ENCODE data around the gene KCNH1. TPM values are rescaled to one million over a fixed set of nuclear protein-coding genes. Genes with fewer than 3 reads are reported as not detected.

The KCNH1 gene
- total RNA-seq, 2 donors from 2014 or later: 0.68 to 1.2 TPM

- TF ChIP-seq POLR2AphosphoS5 (IDR thresholded peaks at IDR 0.05): no peak
- Histone ChIP-seq H3K9me3 (no peaks in the 10 kb centered on the region), H3K4me3 (no peak overlapping the region), H3K36me3 (no peaks in the 10 kb centered on the region), H3K27ac (no peak overlapping the region), H3K4me1 (replicated peaks) (no peaks in the 10 kb centered on the region), H3K27me3 (replicated peaks; ENCODE audit: insufficient read depth) (no peaks in the 10 kb centered on the region)
- no peak for DNase-seq (ENCODE audit: low spot score)
- WGBS: 91% methylated on average over 1 of the region's 1 CpG
- intact Hi-C loops (cut with DNase I): no loop called here
These were observed 445.3 kb downstream of the KCNH1 start for GRCh38 chr1:210688512-210689234.

- Histone ChIP-seq H3K36me3 (no peaks in the 10 kb centered on the region), H3K4me1 (replicated peaks) (no peaks in the 10 kb centered on the region), H3K27me3 (replicated peaks; ENCODE audit: insufficient read depth) (no peaks in the 10 kb centered on the region), H3K27ac (no peak overlapping the region), H3K9me3 (no peaks in the 10 kb centered on the region), H3K4me3 (no peak overlapping the region)
- no peak for DNase-seq (ENCODE audit: low spot score)
- 96% methylated on average over 7 of the region's 7 CpGs for WGBS
- intact Hi-C loops (cut with DNase I): no loop called here
- TF ChIP-seq POLR2A (IDR thresholded peaks at IDR 0.05): no peak
These were observed 446.2 kb downstream of the KCNH1 start for GRCh38 chr1:210687582-210688279.

- H3K36me3 ChIP-seq: no peaks in the 10 kb centered on the region
- no peaks in the 10 kb centered on the region for H3K4me1 ChIP-seq (replicated peaks)
- no peak overlapping the region for H3K4me3 ChIP-seq
- WGBS: 51% methylated on average over 3 of the region's 3 CpGs
- DNase-seq (ENCODE audit: low spot score): no peak
- H3K27me3 ChIP-seq (replicated peaks; ENCODE audit: insufficient read depth): no peaks in the 10 kb centered on the region
- H3K9me3 ChIP-seq: no peaks in the 10 kb centered on the region
- TF ChIP-seq CTCF (IDR thresholded peaks at IDR 0.05) (no peak), POLR2A (IDR thresholded peaks at IDR 0.05) (no peak), POLR2AphosphoS5 (IDR thresholded peaks at IDR 0.05) (no peak)
- intact Hi-C loops (cut with DNase I): no loop called here
- no peak overlapping the region for H3K27ac ChIP-seq
These were observed 447.1 kb downstream of the KCNH1 start for GRCh38 chr1:210686841-210687240.

GRCh38 chr1:210685295-210685650, 448.7 kb downstream of the KCNH1 start:
- intact Hi-C loops (cut with DNase I): no loop called here
- 93% methylated on average over 3 of the region's 3 CpGs for WGBS

GRCh38 chr1:210684466-210685294, 449.3 kb downstream of the KCNH1 start:
- 83% methylated on average over 5 of the region's 5 CpGs for WGBS
- intact Hi-C loops (cut with DNase I): no loop called here
- no peaks in the 10 kb centered on the region for H3K9me3 ChIP-seq

More at GRCh38 chr1:210685295-210685650, 448.7 kb downstream of the KCNH1 start:
- TF ChIP-seq CTCF (IDR thresholded peaks at IDR 0.05): no peak
- no peak for TF ChIP-seq POLR2AphosphoS5 (IDR thresholded peaks at IDR 0.05)
- TF ChIP-seq POLR2A (IDR thresholded peaks at IDR 0.05): no peak
- DNase-seq (ENCODE audit: low spot score): no peak
- Histone ChIP-seq H3K36me3 (no peaks in the 10 kb centered on the region), H3K4me1 (replicated peaks) (no peaks in the 10 kb centered on the region), H3K9me3 (no peaks in the 10 kb centered on the region), H3K27me3 (replicated peaks; ENCODE audit: insufficient read depth) (no peaks in the 10 kb centered on the region), H3K4me3 (no peak overlapping the region), H3K27ac (no peak overlapping the region)

More at GRCh38 chr1:210684466-210685294, 449.3 kb downstream of the KCNH1 start:
- H3K27ac ChIP-seq: no peak overlapping the region
- TF ChIP-seq POLR2A (IDR thresholded peaks at IDR 0.05) (no peak), POLR2AphosphoS5 (IDR thresholded peaks at IDR 0.05) (no peak), CTCF (IDR thresholded peaks at IDR 0.05) (no peak)
- H3K4me1 ChIP-seq (replicated peaks): no peaks in the 10 kb centered on the region
- H3K36me3 ChIP-seq: no peaks in the 10 kb centered on the region
- no peak overlapping the region for H3K4me3 ChIP-seq
- no peaks in the 10 kb centered on the region for H3K27me3 ChIP-seq (replicated peaks; ENCODE audit: insufficient read depth)
- DNase-seq (ENCODE audit: low spot score): no peak

Data from prostate gland (tissue), 2 donors.